Suprapubic skin (tissue), 4 donors: ENCODE measurements around the gene SEL1L. TPM values are rescaled to one million over a fixed set of nuclear protein-coding genes. Genes with fewer than 3 reads are reported as not detected.

Experiments used
- DNase-seq, 2 donors: peaks; one replicate each; pipeline ENCODE4 v3.0.0-alpha.2; 2019; ENCODE audit warnings: low spot score in 2 of 2
- H3K27ac ChIP-seq: fragments of 200-600 bp; sonication (generic); one replicate; pipeline ENCODE4 v1.5.1; 2019
- H3K27me3 ChIP-seq: fragments of 200-600 bp; sonication (generic); one replicate; pipeline ENCODE4 v1.5.1; 2019
- H3K36me3 ChIP-seq: fragments of 200-600 bp; sonication (generic); one replicate; pipeline ENCODE4 v1.5.1; 2019
- H3K4me1 ChIP-seq: fragments of 200-600 bp; sonication (generic); one replicate; pipeline ENCODE4 v1.5.1; 2019
- H3K4me3 ChIP-seq: fragments of 200-600 bp; sonication (generic); one replicate; pipeline ENCODE4 v1.5.1; 2019; ENCODE audit warnings: mild to moderate bottlenecking
- H3K9me3 ChIP-seq: fragments of 200-600 bp; sonication (generic); one replicate; pipeline ENCODE4 v1.5.1; 2019
- EP300 ChIP-seq: sonication (generic); formaldehyde crosslinking; IDR thresholded peaks from one replicate; pipeline ENCODE4 v1.6.1; 2017; ENCODE audit warnings: antibody characterized with exemption
- POLR2A ChIP-seq, 2 donors: fragments of 450-650 bp; IDR thresholded peaks; one replicate each; pipeline ENCODE4 v1.6.1; 2017; ENCODE audit warnings: antibody characterized with exemption in 2 of 2, mild to moderate bottlenecking in 2 of 2, moderate library complexity in 2 of 2
- POLR2AphosphoS5 ChIP-seq, 3 donors: sonication (generic); formaldehyde crosslinking; IDR thresholded peaks; one replicate each; pipeline ENCODE4 v1.6.1; 2017; ENCODE audit warnings: antibody characterized with exemption in 3 of 3
- WGBS: methylation state at CpG from one replicate; pipeline ENCODE4 v1.1.5; 2018; 5-methylcytosine and 5-hydroxymethylcytosine counted together
- total RNA-seq, 4 donors: library from RNA; depleted of rRNA; stranded (reverse); fragments of >200 nt; gene quantifications; one replicate each; pipeline ENCODE4 v1.1.0, GENCODE V29; 2016
- TF ChIP-seq, protein P1 (sequence below), 2 donors: fragments of 200-600 bp in 1 of 2; fragments of 450-650 bp in 1 of 2; sonication (generic) in 1 of 2; IDR thresholded peaks; one replicate each; pipeline ENCODE4 v1.5.1; 2016 to 2019; ENCODE audit warnings: antibody characterized with exemption in 2 of 2, mild to moderate bottlenecking in 1 of 2, moderate library complexity in 1 of 2

SEL1L gene
- total RNA-seq, 4 donors from 2014 or later, result 24.8 to 37.8 (median 35.0) TPM

DNA sequence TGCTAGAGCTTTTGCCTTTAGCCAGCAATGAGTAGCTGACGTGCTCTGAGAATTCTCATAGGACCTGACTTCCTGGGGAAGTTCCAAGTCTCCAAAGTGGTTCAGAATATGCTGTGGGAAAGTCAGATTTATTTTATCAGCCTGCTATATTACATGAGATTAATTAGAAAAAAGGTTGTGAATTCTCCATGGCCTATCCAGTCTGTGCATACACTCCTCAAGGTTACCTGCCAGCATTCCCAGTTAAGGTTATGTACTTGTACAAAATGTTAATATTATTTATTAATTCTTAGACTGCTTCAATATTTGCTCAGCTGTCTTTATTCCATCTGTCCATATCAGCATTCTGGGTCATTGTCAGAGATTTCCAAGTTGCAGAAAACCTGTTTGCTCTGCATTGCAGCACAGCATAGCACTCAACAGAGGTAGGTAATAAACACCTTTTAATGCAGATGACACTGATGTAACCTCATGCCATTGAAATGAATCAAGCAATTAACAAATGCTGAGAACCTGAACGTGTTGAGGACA is 2.7 kb upstream of the SEL1L start:
- Histone ChIP-seq H3K4me1 (peaks cover 30% of the 10 kb centered on the region), H3K27me3 (no peaks in the 10 kb centered on the region), H3K36me3 (no peaks in the 10 kb centered on the region), H3K9me3 (no peaks in the 10 kb centered on the region), H3K27ac (no peak overlapping the region), H3K4me3 (no peak overlapping the region)
- 32% methylated on average over 2 of the region's 2 CpGs for WGBS
- TF ChIP-seq, protein P1, sequence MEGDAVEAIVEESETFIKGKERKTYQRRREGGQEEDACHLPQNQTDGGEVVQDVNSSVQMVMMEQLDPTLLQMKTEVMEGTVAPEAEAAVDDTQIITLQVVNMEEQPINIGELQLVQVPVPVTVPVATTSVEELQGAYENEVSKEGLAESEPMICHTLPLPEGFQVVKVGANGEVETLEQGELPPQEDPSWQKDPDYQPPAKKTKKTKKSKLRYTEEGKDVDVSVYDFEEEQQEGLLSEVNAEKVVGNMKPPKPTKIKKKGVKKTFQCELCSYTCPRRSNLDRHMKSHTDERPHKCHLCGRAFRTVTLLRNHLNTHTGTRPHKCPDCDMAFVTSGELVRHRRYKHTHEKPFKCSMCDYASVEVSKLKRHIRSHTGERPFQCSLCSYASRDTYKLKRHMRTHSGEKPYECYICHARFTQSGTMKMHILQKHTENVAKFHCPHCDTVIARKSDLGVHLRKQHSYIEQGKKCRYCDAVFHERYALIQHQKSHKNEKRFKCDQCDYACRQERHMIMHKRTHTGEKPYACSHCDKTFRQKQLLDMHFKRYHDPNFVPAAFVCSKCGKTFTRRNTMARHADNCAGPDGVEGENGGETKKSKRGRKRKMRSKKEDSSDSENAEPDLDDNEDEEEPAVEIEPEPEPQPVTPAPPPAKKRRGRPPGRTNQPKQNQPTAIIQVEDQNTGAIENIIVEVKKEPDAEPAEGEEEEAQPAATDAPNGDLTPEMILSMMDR (IDR thresholded peaks at IDR 0.05), result no peak
- TF ChIP-seq EP300 (no peak), POLR2A (IDR thresholded peaks at IDR 0.05) (no peak), POLR2AphosphoS5 (IDR thresholded peaks at IDR 0.05) (no peak)
- no peak for DNase-seq

DNA sequence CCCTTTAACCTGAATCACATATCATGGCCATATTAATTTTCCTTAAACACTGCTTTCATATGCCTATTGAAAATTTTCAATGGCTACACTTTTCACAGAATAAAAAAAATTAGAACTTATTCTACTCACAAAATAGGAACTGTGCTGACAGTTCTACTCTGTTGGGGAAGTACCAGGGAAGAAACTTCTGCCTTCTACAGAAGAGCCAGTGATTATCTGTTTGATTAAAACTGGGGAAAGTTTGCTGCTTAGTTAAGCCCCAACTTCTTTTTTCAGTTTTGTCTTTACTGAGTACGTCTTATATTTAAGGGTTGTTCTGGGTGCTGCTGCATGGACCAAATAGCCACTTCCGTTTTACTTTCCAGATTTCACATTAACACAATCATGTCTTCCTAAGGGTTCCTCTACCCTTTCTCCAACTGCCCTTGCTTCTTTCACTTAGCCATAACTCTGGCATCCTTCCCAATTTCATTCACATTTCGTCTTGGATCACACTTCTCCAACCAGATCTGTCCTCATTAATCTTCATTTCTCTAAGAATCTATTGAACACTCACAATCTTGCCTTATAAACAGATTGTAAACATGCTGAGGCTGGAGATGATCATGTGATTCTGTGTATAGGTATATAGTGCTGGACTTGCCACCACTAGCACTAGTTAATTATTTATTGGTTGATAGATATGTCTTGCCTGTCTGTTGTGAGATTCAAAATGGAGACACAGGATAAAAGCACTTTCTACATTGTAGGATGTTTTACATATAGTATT is 1.9 kb upstream of the SEL1L start:
- TF ChIP-seq EP300 (no peak), POLR2AphosphoS5 (IDR thresholded peaks at IDR 0.05) (no peak)
- Histone ChIP-seq H3K9me3 (no peaks in the 10 kb centered on the region), H3K27ac (no peak overlapping the region), H3K4me1 (peaks cover 37% of the 10 kb centered on the region), H3K4me3 (no peak overlapping the region), H3K27me3 (no peaks in the 10 kb centered on the region), H3K36me3 (no peaks in the 10 kb centered on the region)
- no peak for DNase-seq
- 63% methylated on average over 3 of the region's 3 CpGs for WGBS

DNA sequence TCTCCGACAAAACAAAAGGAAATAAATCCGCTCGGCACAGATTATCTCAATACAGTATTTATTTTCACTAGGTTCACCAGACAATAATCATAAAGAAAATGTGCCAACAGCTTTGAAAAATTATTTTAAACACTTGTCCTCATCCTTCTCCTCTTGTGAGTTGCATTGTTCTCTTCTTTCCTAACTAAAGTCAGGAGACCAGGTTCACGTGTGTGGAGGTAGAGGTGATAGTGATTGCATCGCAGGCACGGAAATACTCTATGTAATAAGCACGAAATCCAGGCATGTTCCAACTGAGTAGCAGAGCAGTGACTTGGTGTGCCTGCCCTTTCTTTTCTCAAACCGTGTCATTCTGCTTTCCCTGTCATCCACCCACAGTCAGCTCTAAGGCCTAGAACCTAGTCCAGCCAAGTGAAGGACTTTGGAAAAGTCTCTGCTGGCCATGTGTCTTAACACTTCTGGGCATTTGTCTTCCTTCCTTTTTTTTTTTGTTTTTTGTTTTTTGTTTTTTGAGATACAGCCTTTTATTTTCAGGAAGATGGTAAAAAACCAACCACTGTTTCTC is 939 bp upstream of the SEL1L start:
- no peak overlapping the region for H3K4me3 ChIP-seq
- H3K27me3 ChIP-seq, result no peaks in the 10 kb centered on the region
- no peaks in the 10 kb centered on the region for H3K36me3 ChIP-seq
- no peak for TF ChIP-seq POLR2A (IDR thresholded peaks at IDR 0.05)
- TF ChIP-seq POLR2AphosphoS5 (IDR thresholded peaks at IDR 0.05), result no peak
- no peak for TF ChIP-seq EP300
- TF ChIP-seq, protein P1 (IDR thresholded peaks at IDR 0.05), result no peak
- DNase-seq, result no peak
- H3K27ac ChIP-seq, result no peak overlapping the region
- H3K4me1 ChIP-seq, result peaks cover 47% of the 10 kb centered on the region
- H3K9me3 ChIP-seq, result no peaks in the 10 kb centered on the region
- 92% methylated on average over 8 of the region's 8 CpGs for WGBS

DNA sequence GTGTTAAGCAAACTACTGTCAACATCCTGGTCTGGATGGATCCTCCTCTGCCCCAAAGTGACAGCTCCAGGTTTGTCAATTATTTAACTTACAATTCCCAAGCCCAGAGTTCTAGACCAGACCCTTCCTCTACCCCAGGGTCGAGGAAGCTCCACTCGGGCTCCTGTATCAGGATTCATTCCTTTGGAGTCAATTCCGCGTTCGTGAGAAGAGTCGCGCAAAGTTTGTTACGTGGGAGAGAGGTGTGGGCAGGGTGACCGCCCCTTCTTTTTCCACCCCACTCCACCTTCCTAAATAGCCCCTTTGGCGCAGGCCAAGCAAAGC is 479 bp downstream of the SEL1L start:
- Histone ChIP-seq H3K36me3 (no peaks in the 10 kb centered on the region), H3K27me3 (no peaks in the 10 kb centered on the region), H3K27ac (peak overlapping the region; percentile 80), H3K9me3 (no peaks in the 10 kb centered on the region), H3K4me1 (peaks cover 53% of the 10 kb centered on the region), H3K4me3 (peak overlapping the region; percentile 99)
- WGBS, result under 1% methylated on average over 10 of the region's 10 CpGs
- DNase-seq, result no peak
- TF ChIP-seq POLR2AphosphoS5 (IDR thresholded peaks at IDR 0.05), result no peak
- TF ChIP-seq, protein P1 (IDR thresholded peaks at IDR 0.05), result no peak

DNA sequence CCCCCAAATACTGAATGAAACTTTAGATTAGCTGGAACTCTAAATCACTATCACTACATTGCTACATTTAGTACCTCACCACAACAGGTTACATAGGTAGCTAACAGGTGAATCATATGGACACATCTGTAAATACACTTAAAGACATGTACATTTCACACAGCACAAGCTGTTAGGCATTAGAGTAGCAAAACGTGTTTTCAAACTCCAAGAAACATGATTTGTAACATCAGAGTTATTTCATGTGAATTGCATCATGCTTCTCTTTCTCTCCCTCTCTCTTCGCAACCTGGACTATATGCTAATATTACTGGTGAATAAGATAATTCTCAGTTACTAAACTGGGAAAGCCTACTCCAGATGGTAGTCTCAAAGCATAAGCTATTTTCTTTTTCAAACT is 4.3 kb downstream of the SEL1L start:
- Histone ChIP-seq H3K27ac (no peak overlapping the region), H3K9me3 (no peaks in the 10 kb centered on the region), H3K4me3 (no peak overlapping the region), H3K36me3 (peaks cover 21% of the 10 kb centered on the region), H3K27me3 (no peaks in the 10 kb centered on the region), H3K4me1 (peaks cover 42% of the 10 kb centered on the region)
- DNase-seq, result no peak
- no peak for TF ChIP-seq EP300
- WGBS, result 53% methylated on average over 2 of the region's 2 CpGs

DNA sequence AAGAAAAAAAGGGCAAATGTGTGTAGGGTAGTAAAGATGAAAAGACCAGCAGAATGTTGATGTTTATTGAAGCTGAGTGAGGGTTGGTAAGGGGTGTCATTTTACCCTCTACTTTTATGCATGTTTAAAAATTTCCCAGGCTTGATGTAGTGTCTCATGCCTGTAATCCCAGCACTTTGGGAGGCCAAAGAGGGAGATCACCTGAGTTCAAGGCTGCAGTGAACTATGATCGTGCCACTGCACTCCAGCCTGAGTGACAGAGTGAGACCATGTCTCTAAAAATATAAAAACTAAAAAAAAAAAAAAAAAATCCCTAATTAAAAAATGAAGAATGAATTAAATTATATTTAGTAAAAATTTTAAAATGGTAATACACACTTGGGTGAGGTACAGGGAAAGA is 8.5 kb downstream of the SEL1L start:
- TF ChIP-seq POLR2AphosphoS5 (IDR thresholded peaks at IDR 0.05) (no peak), POLR2A (IDR thresholded peaks at IDR 0.05) (no peak)
- TF ChIP-seq, protein P1 (IDR thresholded peaks at IDR 0.05), result no peak
- Histone ChIP-seq H3K4me1 (peaks cover 20% of the 10 kb centered on the region), H3K27ac (no peak overlapping the region), H3K9me3 (no peaks in the 10 kb centered on the region), H3K4me3 (no peak overlapping the region), H3K27me3 (no peaks in the 10 kb centered on the region), H3K36me3 (peaks cover 52% of the 10 kb centered on the region)
- 81% methylated on average over 1 of the region's 1 CpG for WGBS
- DNase-seq, result no peak
